Esophagus (tissue), 2 donors: ENCODE measurements around the gene RBM44. TPM values are rescaled to one million over a fixed set of nuclear protein-coding genes. Genes with fewer than 3 reads are reported as not detected.

Experiments used
- H3K27ac ChIP-seq, 2 donors: one replicate each; pipeline ENCODE4 v1.5.1; 2013; ENCODE audit warnings: low read depth in 2 of 2, mild to moderate bottlenecking in 2 of 2, inconsistent platforms in 1 of 2, low read length in 1 of 2, moderate library complexity in 1 of 2
- H3K27me3 ChIP-seq, 2 donors: one replicate each; pipeline ENCODE4 v1.6.1; 2013; ENCODE audit warnings: low read length in 2 of 2, control low read depth in 1 of 2, mild to moderate bottlenecking in 1 of 2; ENCODE audit not compliant: insufficient read depth in 2 of 2, control insufficient read depth in 1 of 2
- H3K36me3 ChIP-seq, 2 donors: one replicate each; pipeline ENCODE4 v1.6.1; 2013; ENCODE audit warnings: low read length in 1 of 2; ENCODE audit not compliant: control insufficient read depth in 2 of 2, insufficient read depth in 2 of 2
- H3K4me1 ChIP-seq, 2 donors: one replicate each; pipeline ENCODE4 v1.6.1; 2013; ENCODE audit warnings: low read length in 1 of 2; ENCODE audit not compliant: control insufficient read depth in 2 of 2, insufficient read depth in 2 of 2
- H3K4me3 ChIP-seq, 2 donors: one replicate each; pipeline ENCODE4 v1.5.1; 2013; ENCODE audit warnings: low read length in 2 of 2, mild to moderate bottlenecking in 2 of 2, low read depth in 1 of 2, moderate library complexity in 1 of 2
- H3K9me3 ChIP-seq, 2 donors: one replicate each; pipeline ENCODE4 v1.6.1; 2013; ENCODE audit warnings: mild to moderate bottlenecking in 2 of 2, low read depth in 1 of 2, low read length in 1 of 2, moderate library complexity in 1 of 2; ENCODE audit not compliant: control insufficient read depth in 2 of 2, insufficient read depth in 1 of 2
- WGBS, 2 donors: extraction: QIAGEN DNeasy Blood & Tissue Kit; methylation state at CpG; one replicate each; pipeline ENCODE4 v1.1.7; 2013; 5-methylcytosine and 5-hydroxymethylcytosine counted together
- polyA plus RNA-seq, 2 donors: library from polyadenylated mRNA; stranded (reverse); fragments of 200-250 nt; gene quantifications; one replicate each; pipeline ENCODE4 v1.2.3, GENCODE V29; 2013
- donor health status: healthy with polysubstance abuse.
- donor health status: Bipolar disorder and iron deficiency.

Gene RBM44
- polyA plus RNA-seq, 2 donors, result 0.24 to 0.37 TPM

- Histone ChIP-seq H3K9me3 (peaks cover 0 to 1% of the 10 kb centered on the region in 2 donors), H3K27ac (no peak overlapping the region), H3K27me3 (no peaks in the 10 kb centered on the region), H3K4me3 (no peak overlapping the region), H3K36me3 (no peaks in the 10 kb centered on the region), H3K4me1 (peaks cover 3 to 8% of the 10 kb centered on the region in 2 donors)
- WGBS, 2 donors, result 86 to 88% methylated on average over 14 of the region's 14 CpGs
These were observed 79.9 kb downstream of the RBM44 start for GRCh38 chr2:237878321-237879057.

- peaks cover under 1 to 4% of the 10 kb centered on the region in 2 donors for H3K4me1 ChIP-seq
- peaks cover 0 to 1% of the 10 kb centered on the region in 2 donors for H3K9me3 ChIP-seq
- H3K4me3 ChIP-seq, result no peak overlapping the region
- no peaks in the 10 kb centered on the region for H3K27me3 ChIP-seq
- H3K27ac ChIP-seq, result no peak overlapping the region
- H3K36me3 ChIP-seq, result no peaks in the 10 kb centered on the region
- 74 to 85% methylated on average over 5 of the region's 5 CpGs for WGBS, 2 donors
These were observed 80.5 kb downstream of the RBM44 start for GRCh38 chr2:237879058-237879430.

- WGBS, 2 donors, result 95 to 96% methylated on average over 12 of the region's 12 CpGs
- Histone ChIP-seq H3K9me3 (peaks cover 0 to 1% of the 10 kb centered on the region in 2 donors), H3K27me3 (no peaks in the 10 kb centered on the region), H3K4me3 (no peak overlapping the region), H3K36me3 (no peaks in the 10 kb centered on the region), H3K4me1 (no peaks in the 10 kb centered on the region), H3K27ac (no peak overlapping the region)
These were observed 81.5 kb downstream of the RBM44 start for GRCh38 chr2:237879991-237880560.

- Histone ChIP-seq H3K4me1 (no peaks in the 10 kb centered on the region), H3K4me3 (no peak overlapping the region), H3K27me3 (no peaks in the 10 kb centered on the region), H3K36me3 (no peaks in the 10 kb centered on the region), H3K9me3 (peaks cover 0 to 1% of the 10 kb centered on the region in 2 donors), H3K27ac (no peak overlapping the region)
- 84 to 94% methylated on average over 20 of the region's 20 CpGs for WGBS, 2 donors
These were observed 84.2 kb downstream of the RBM44 start for GRCh38 chr2:237882510-237883481.

- H3K27ac ChIP-seq, result no peak overlapping the region
- H3K4me3 ChIP-seq, result no peak overlapping the region
- H3K4me1 ChIP-seq, result no peaks in the 10 kb centered on the region
- no peaks in the 10 kb centered on the region for H3K27me3 ChIP-seq
- H3K9me3 ChIP-seq, result peaks cover 0 to 1% of the 10 kb centered on the region in 2 donors
- H3K36me3 ChIP-seq, result no peaks in the 10 kb centered on the region
- WGBS, 2 donors, result 88 to 93% methylated on average over 10 of the region's 10 CpGs
These were observed 85.4 kb downstream of the RBM44 start for GRCh38 chr2:237883951-237884446.

- H3K27ac ChIP-seq, result no peak overlapping the region
- no peak overlapping the region for H3K4me3 ChIP-seq
- WGBS, 2 donors, result 85 to 86% methylated on average over 13 of the region's 13 CpGs
- H3K27me3 ChIP-seq, result no peaks in the 10 kb centered on the region
- peaks cover 0 to 1% of the 10 kb centered on the region in 2 donors for H3K9me3 ChIP-seq
- no peaks in the 10 kb centered on the region for H3K36me3 ChIP-seq
- no peaks in the 10 kb centered on the region for H3K4me1 ChIP-seq
These were observed 86.1 kb downstream of the RBM44 start for GRCh38 chr2:237884681-237885080.

DNA sequence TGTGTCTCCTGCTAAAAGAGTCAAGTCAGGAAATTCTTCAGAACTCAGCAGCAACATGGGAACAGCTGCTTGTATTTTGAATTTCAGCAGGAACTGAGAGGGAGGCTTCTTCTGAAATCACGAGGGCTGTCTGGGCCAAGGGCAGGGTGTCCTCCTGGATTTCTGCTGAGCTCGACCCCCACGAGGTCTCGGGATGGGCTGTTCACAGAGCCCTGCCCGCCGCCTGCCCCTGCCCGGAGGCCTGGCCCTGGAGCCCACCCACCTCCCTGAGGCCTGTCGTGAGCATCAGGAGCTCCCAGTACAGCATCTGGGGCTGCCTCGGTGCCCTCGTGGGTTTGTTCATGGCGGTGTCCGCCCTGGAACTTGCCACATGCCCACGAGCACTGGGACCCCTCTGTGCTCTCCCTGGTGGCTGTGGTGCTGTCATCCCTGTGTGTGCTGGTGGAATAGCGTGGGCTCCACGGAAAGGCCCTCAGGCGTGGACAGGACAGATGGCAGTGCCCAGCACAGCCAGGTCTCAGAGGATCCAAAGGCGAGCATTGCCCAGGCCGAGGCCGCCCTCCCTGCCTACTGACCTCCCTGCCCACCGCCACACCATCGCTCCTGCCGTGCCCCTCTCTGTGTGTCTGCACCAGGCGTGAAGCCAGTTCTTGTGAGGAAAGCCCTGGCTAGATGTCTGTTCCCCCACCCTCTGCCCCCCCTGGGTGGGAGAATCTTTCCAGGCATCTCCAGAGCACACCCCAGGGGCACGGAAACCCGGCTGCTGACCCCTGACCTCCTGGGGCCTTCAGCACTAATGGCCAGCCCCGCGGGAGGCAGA is 86.7 kb downstream of the RBM44 start:
- no peaks in the 10 kb centered on the region for H3K27me3 ChIP-seq
- no peaks in the 10 kb centered on the region for H3K4me1 ChIP-seq
- H3K4me3 ChIP-seq, result no peak overlapping the region
- H3K27ac ChIP-seq, result peak overlapping the region; percentile 41 to 43
- H3K36me3 ChIP-seq, result no peaks in the 10 kb centered on the region
- peaks cover 0 to 1% of the 10 kb centered on the region in 2 donors for H3K9me3 ChIP-seq
- WGBS, 2 donors, result 82 to 84% methylated on average over 26 to 27 of the region's 27 CpGs

- H3K27me3 ChIP-seq, result no peaks in the 10 kb centered on the region
- no peaks in the 10 kb centered on the region for H3K4me1 ChIP-seq
- 81 to 86% methylated on average over 23 to 26 of the region's 26 CpGs for WGBS, 2 donors
- H3K36me3 ChIP-seq, result no peaks in the 10 kb centered on the region
- H3K9me3 ChIP-seq, result peaks cover 0 to 1% of the 10 kb centered on the region in 2 donors
- H3K27ac ChIP-seq, result peak overlapping the region; percentile 27 to 73
- no peak overlapping the region for H3K4me3 ChIP-seq
These were observed 87.5 kb downstream of the RBM44 start for GRCh38 chr2:237885931-237886684.
